IMR-90 (cell line): Measurements from ENCODE around the gene SOX2. TPM values are rescaled to one million over a fixed set of nuclear protein-coding genes. Genes with fewer than 3 reads are reported as not detected.

Source experiments
- ATAC-seq: fragments of 200-7000 bp; cut with Tn5 transposase; 2 replicates; pipeline ENCODE4 v1.9.1; 2020; ENCODE audit warnings: low read depth, mild to moderate bottlenecking, moderate library complexity
- BruUV-seq: library from RNA; stranded (reverse); fragments of 400-500 nt; replicated peaks from 2 replicates; lab custom pipeline; 2021; lab: Mats Ljungman, UMichigan
- CTCF ChIA-PET: fragments of 300-600 bp; formaldehyde crosslinking; extraction: SDS; loops from one replicate; lab custom pipeline; 2021; ENCODE audit warnings: antibody characterized with exemption; lab: Yijun Ruan, JAX
- POLR2A ChIA-PET: fragments of 300-600 bp; sonication (Branson Sonifier 250); formaldehyde crosslinking; loops from one replicate; lab custom pipeline; 2022; ENCODE audit warnings: antibody characterized with exemption; ENCODE audit not compliant: unreplicated experiment; lab: Charles Lee
- DNase-seq: peaks from one replicate; pipeline ENCODE4 v3.0.0; 2013
- H2AFZ ChIP-seq: replicated peaks from 2 replicates; pipeline ENCODE3; 2013; ENCODE audit warnings: low read length, mild to moderate bottlenecking; ENCODE audit not compliant: poor library complexity
- H2AK5ac ChIP-seq: 2 replicates; pipeline ENCODE4 v1.6.1; 2013; ENCODE audit warnings: low read depth, low read length, inconsistent platforms
- H2AK9ac ChIP-seq: replicated peaks from 2 replicates; pipeline ENCODE3; 2013; ENCODE audit warnings: mild to moderate bottlenecking, low read depth, low read length, moderate library complexity; ENCODE audit not compliant: poor library complexity
- H2BK120ac ChIP-seq: 2 replicates; pipeline ENCODE4 v1.6.1; 2013; ENCODE audit warnings: low read depth, low read length, inconsistent platforms
- H2BK15ac ChIP-seq: 3 replicates; pipeline ENCODE4 v1.6.1; 2013; ENCODE audit warnings: low read depth, low read length, inconsistent platforms
- H2BK20ac ChIP-seq: 2 replicates; pipeline ENCODE4 v1.6.1; 2013; ENCODE audit warnings: low read depth, mild to moderate bottlenecking, inconsistent platforms, low read length, moderate library complexity
- H2BK5ac ChIP-seq: 2 replicates; pipeline ENCODE4 v1.6.1; 2013; ENCODE audit warnings: mild to moderate bottlenecking, low read depth, low read length, inconsistent platforms; ENCODE audit not compliant: poor library complexity, severe bottlenecking
- H3K14ac ChIP-seq: replicated peaks from 2 replicates; pipeline ENCODE4 v1.6.1; 2013; ENCODE audit warnings: low read depth, low read length, inconsistent platforms
- H3K18ac ChIP-seq: 2 replicates; pipeline ENCODE4 v1.6.1; 2013; ENCODE audit warnings: low read depth, low read length, control low read depth
- H3K23ac ChIP-seq: 2 replicates; pipeline ENCODE4 v1.6.1; 2013; ENCODE audit warnings: low read depth, low read length, inconsistent platforms
- H3K27ac ChIP-seq: 2 replicates; pipeline ENCODE4 v1.5.1; 2013; ENCODE audit warnings: mild to moderate bottlenecking, control low read depth, low read length; ENCODE audit not compliant: insufficient read depth
- H3K27me3 ChIP-seq: 2 replicates; pipeline ENCODE4 v1.6.1; 2013; ENCODE audit warnings: low read length; ENCODE audit not compliant: control insufficient read depth, insufficient read depth
- H3K36me3 ChIP-seq: 2 replicates; pipeline ENCODE4 v1.6.1; 2013; ENCODE audit warnings: low read length, mixed read lengths; ENCODE audit not compliant: control insufficient read depth, insufficient read depth
- H3K4ac ChIP-seq: 2 replicates; pipeline ENCODE4 v1.6.1; 2013; ENCODE audit warnings: low read depth, low read length, inconsistent platforms
- H3K4me1 ChIP-seq: 2 replicates; pipeline ENCODE4 v1.6.1; 2013; ENCODE audit warnings: low read length, mixed read lengths; ENCODE audit not compliant: control insufficient read depth, insufficient read depth
- H3K4me2 ChIP-seq: 2 replicates; pipeline ENCODE4 v1.6.1; 2013; ENCODE audit warnings: low read depth, mild to moderate bottlenecking, control low read depth, low read length, moderate library complexity
- H3K4me3 ChIP-seq: 2 replicates; pipeline ENCODE4 v1.5.1; 2013; ENCODE audit warnings: low read depth, mild to moderate bottlenecking, control low read depth, low read length, moderate library complexity; ENCODE audit not compliant: insufficient read depth
- H3K56ac ChIP-seq: 2 replicates; pipeline ENCODE4 v1.6.1; 2013; ENCODE audit warnings: low read length, inconsistent platforms; ENCODE audit not compliant: insufficient read depth; ENCODE audit errors: extremely low read depth
- H3K79me1 ChIP-seq, 2 experiments: 2 replicates each; pipeline ENCODE4 v1.6.1; 2013; ENCODE audit warnings: low read length in 2 of 2, inconsistent platforms in 1 of 2, low read depth in 1 of 2
- H3K9ac ChIP-seq: 2 replicates; pipeline ENCODE4 v1.6.1; 2013; ENCODE audit warnings: low read depth, low read length, control low read depth
- H3K9me1 ChIP-seq: 2 replicates; pipeline ENCODE4 v1.6.1; 2013; ENCODE audit warnings: low read length, inconsistent platforms; ENCODE audit not compliant: insufficient read depth
- H3K9me3 ChIP-seq: 2 replicates; pipeline ENCODE4 v1.6.1; 2013; ENCODE audit warnings: low read length; ENCODE audit not compliant: control insufficient read depth, insufficient read depth
- H4K20me1 ChIP-seq: 2 replicates; pipeline ENCODE4 v1.6.1; 2013; ENCODE audit warnings: low read length, inconsistent platforms; ENCODE audit not compliant: insufficient read depth
- H4K5ac ChIP-seq: 2 replicates; pipeline ENCODE4 v1.6.1; 2013; ENCODE audit warnings: mild to moderate bottlenecking, low read depth, low read length, control low read depth
- H4K8ac ChIP-seq, 2 experiments: 2 replicates each; pipeline ENCODE4 v1.6.1; 2013; ENCODE audit warnings: low read depth in 2 of 2, low read length in 2 of 2, control low read depth in 1 of 2, inconsistent platforms in 1 of 2
- H4K91ac ChIP-seq: 2 replicates; pipeline ENCODE4 v1.6.1; 2013; ENCODE audit warnings: low read depth, low read length, inconsistent platforms; ENCODE audit not compliant: insufficient read depth
- BHLHE40 ChIP-seq: fragments of 150-350 bp; IDR thresholded peaks from 2 replicates; pipeline ENCODE4 v1.6.1; 2016; ENCODE audit warnings: mild to moderate bottlenecking, low read depth, low read length
- CEBPB ChIP-seq: IDR thresholded peaks from 2 replicates; pipeline ENCODE4 v1.6.1; 2012; ENCODE audit warnings: low read depth, low read length, improper control_type of control experiment
- CHD1 ChIP-seq: IDR thresholded peaks from 2 replicates; pipeline ENCODE4 v1.6.1; 2012; ENCODE audit warnings: low read depth, low read length, improper control_type of control experiment
- ELK1 ChIP-seq: fragments of 150-350 bp; IDR thresholded peaks from 2 replicates; pipeline ENCODE4 v1.6.1; 2016; ENCODE audit warnings: low read depth, mild to moderate bottlenecking, low read length, moderate library complexity, borderline replicate concordance
- FOS ChIP-seq: fragments of 150-350 bp; IDR thresholded peaks from 2 replicates; pipeline ENCODE4 v1.6.1; 2016; ENCODE audit warnings: low read depth, low read length
- MAFK ChIP-seq: IDR thresholded peaks from 2 replicates; pipeline ENCODE4 v1.6.1; 2012; ENCODE audit warnings: low read depth, low read length, improper control_type of control experiment
- MAZ ChIP-seq: IDR thresholded peaks from 2 replicates; pipeline ENCODE4 v1.6.1; 2012; ENCODE audit warnings: low read depth, mild to moderate bottlenecking, low read length, improper control_type of control experiment, moderate library complexity, borderline replicate concordance
- MXI1 ChIP-seq: IDR thresholded peaks from 2 replicates; pipeline ENCODE4 v1.6.1; 2012; ENCODE audit warnings: low read depth, mild to moderate bottlenecking, low read length, moderate library complexity, borderline replicate concordance
- NFE2L2 ChIP-seq: fragments of 150-350 bp; IDR thresholded peaks from 2 replicates; pipeline ENCODE4 v1.6.1; 2016; ENCODE audit warnings: low read depth, mild to moderate bottlenecking, low read length
- POLR2A ChIP-seq: IDR thresholded peaks from 2 replicates; pipeline ENCODE4 v1.6.1; 2012; ENCODE audit warnings: mild to moderate bottlenecking, low read depth, low read length
- RAD21 ChIP-seq: IDR thresholded peaks from 2 replicates; pipeline ENCODE4 v1.6.1; 2012; ENCODE audit warnings: low read length, improper control_type of control experiment
- RCOR1 ChIP-seq: IDR thresholded peaks from 2 replicates; pipeline ENCODE4 v1.6.1; 2012; ENCODE audit warnings: mild to moderate bottlenecking, low read length, improper control_type of control experiment; ENCODE audit not compliant: insufficient replicate concordance
- RFX5 ChIP-seq: IDR thresholded peaks from 2 replicates; pipeline ENCODE4 v1.8.0; 2012; ENCODE audit warnings: low read depth, mild to moderate bottlenecking, low read length, moderate library complexity
- SMC3 ChIP-seq: fragments of 150-350 bp; IDR thresholded peaks from 2 replicates; pipeline ENCODE4 v1.6.1; 2016; ENCODE audit warnings: low read depth, mild to moderate bottlenecking, antibody characterized with exemption, low read length, moderate library complexity
- USF2 ChIP-seq: fragments of 150-350 bp; IDR thresholded peaks from 2 replicates; pipeline ENCODE4 v1.6.1; 2017; ENCODE audit warnings: mild to moderate bottlenecking, antibody characterized with exemption, low read length, low read depth
- WGBS, 2 experiments: methylation state at CpG; one replicate each; pipeline versions ENCODE4 v1.1.5 to v1.1.7; 2013; ENCODE audit warnings: missing lambda C conversion rate in 2 of 2; ENCODE audit not compliant: insufficient read length in 1 of 2; ENCODE audit errors: extremely low coverage in 2 of 2; 5-methylcytosine and 5-hydroxymethylcytosine counted together
- dilution Hi-C: fragments of 300-500 bp; cut with HindIII; formaldehyde crosslinking; loops from one replicate; pipeline ENCODE4 v1.14.3; 2018; ENCODE audit warnings: low sequenced_read_pairs; ENCODE audit not compliant: unreplicated experiment
- in situ Hi-C: fragments of 300-500 bp; cut with MboI; formaldehyde crosslinking; loops from 3 replicates; pipeline ENCODE4 v1.14.3; 2019; ENCODE audit warnings: low sequenced_read_pairs, inconsistent platforms, mixed read lengths
- intact Hi-C: fragments of 100-400 bp; cut with micrococcal nuclease; formaldehyde crosslinking; loops from 2 replicates; pipeline ENCODE4 v1.10.0; 2022
- polyA plus RNA-seq, 3 experiments: library from polyadenylated mRNA; depleted of rRNA; stranded (reverse); fragments of >200 nt; gene quantifications; 2 replicates each; pipeline ENCODE4 v1.2.3, GENCODE V29; 2012; ENCODE audit warnings: low replicate concordance in 1 of 3
- total RNA-seq: library from RNA; depleted of rRNA; stranded (reverse); fragments of >200 nt; gene quantifications from 2 replicates; pipeline ENCODE4 v1.2.3, GENCODE V29; 2012
- TF ChIP-seq, protein P1 (sequence below): conservative IDR thresholded peaks from 2 replicates; pipeline ENCODE4 v1.5.1; 2012; ENCODE audit warnings: mild to moderate bottlenecking, low read depth, low read length, improper control_type of control experiment

The SOX2 gene
- total and polyA plus RNA-seq, 2 of the 4 experiments (the other 2 are of a cell fraction): not detected

- no peak overlapping the region for H2AFZ ChIP-seq
These were observed 4.0 kb downstream of the SOX2 start for GRCh38 chr3:181715571-181716340.

More at GRCh38 chr3:181715571-181716340, 4.0 kb downstream of the SOX2 start:
- Histone ChIP-seq H4K20me1 (no peaks in the 10 kb centered on the region), H2BK15ac (no peak overlapping the region), H3K27me3 (peaks cover 49% of the 10 kb centered on the region), H2AK5ac (no peak overlapping the region), H3K56ac (no peak overlapping the region), H2AK9ac (no peak overlapping the region), H4K91ac (no peak overlapping the region), H2BK5ac (no peak overlapping the region), H3K18ac (no peak overlapping the region), H3K14ac (no peak overlapping the region), H3K23ac (no peak overlapping the region), H3K4me2 (no peak overlapping the region), H3K9me3 (no peaks in the 10 kb centered on the region), H3K9ac (no peak overlapping the region), H3K9me1 (no peaks in the 10 kb centered on the region), H3K36me3 (no peaks in the 10 kb centered on the region), H3K4me1 (no peaks in the 10 kb centered on the region), H2BK20ac (no peak overlapping the region), H3K79me1 (no peaks in the 10 kb centered on the region), H3K27ac (no peak overlapping the region), H4K8ac (no peak overlapping the region), H4K5ac (no peak overlapping the region), H2BK120ac (no peak overlapping the region), H3K4me3 (no peak overlapping the region), H3K4ac (no peak overlapping the region)
- BruUV-seq: no TSS peak
- no peak for ATAC-seq
- intact Hi-C loops: no loop called here
- ChIA-PET POLR2A (no interaction called here), CTCF (no interaction called here)
- in situ Hi-C loops: no loop called here
- no peak for DNase-seq
- WGBS, 2 experiments: no CpG with 5 or more reads among the region's 15 CpGs
- TF ChIP-seq POLR2A (no peak), USF2 (no peak), MAZ (no peak), RAD21 (no peak), ELK1 (no peak), CEBPB (no peak), BHLHE40 (no peak), RFX5 (no peak), NFE2L2 (no peak), RCOR1 (no peak), FOS (no peak), SMC3 (no peak), MAFK (no peak), MXI1 (no peak), CHD1 (no peak)
- TF ChIP-seq, protein P1, sequence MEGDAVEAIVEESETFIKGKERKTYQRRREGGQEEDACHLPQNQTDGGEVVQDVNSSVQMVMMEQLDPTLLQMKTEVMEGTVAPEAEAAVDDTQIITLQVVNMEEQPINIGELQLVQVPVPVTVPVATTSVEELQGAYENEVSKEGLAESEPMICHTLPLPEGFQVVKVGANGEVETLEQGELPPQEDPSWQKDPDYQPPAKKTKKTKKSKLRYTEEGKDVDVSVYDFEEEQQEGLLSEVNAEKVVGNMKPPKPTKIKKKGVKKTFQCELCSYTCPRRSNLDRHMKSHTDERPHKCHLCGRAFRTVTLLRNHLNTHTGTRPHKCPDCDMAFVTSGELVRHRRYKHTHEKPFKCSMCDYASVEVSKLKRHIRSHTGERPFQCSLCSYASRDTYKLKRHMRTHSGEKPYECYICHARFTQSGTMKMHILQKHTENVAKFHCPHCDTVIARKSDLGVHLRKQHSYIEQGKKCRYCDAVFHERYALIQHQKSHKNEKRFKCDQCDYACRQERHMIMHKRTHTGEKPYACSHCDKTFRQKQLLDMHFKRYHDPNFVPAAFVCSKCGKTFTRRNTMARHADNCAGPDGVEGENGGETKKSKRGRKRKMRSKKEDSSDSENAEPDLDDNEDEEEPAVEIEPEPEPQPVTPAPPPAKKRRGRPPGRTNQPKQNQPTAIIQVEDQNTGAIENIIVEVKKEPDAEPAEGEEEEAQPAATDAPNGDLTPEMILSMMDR: no peak
- dilution Hi-C loops: no loop called here
